HG03571 (cell line): ENCODE data around the gene MX2.

Source experiments
- ATAC-seq: cut with Tn5 transposase; IDR thresholded peaks from one replicate; pipeline ENCODE4 v1.9.1; 2021; ENCODE audit not compliant: unreplicated experiment

The MX2 gene

DNA sequence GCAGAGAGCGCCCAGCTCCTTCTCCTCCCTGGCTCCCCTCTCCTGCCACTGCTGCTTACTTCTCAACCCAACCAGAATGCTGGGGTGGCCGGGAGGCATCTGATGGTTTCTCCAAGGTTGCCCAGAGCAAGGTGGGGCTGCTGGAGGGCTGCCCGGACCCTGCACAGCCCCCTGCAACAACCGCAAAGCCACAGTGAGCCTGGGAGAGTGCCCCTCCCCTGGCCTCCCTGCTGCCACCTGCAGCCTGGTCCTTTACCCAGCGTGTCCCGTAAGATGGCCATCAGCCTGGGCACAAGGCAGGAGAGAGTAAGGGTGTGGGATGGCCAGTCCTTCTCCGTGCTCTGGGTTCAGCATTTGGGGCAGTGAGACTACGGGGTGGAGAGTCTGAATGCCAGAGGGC is 17.0 kb downstream of the MX2 start:
- ATAC-seq = no peak

DNA sequence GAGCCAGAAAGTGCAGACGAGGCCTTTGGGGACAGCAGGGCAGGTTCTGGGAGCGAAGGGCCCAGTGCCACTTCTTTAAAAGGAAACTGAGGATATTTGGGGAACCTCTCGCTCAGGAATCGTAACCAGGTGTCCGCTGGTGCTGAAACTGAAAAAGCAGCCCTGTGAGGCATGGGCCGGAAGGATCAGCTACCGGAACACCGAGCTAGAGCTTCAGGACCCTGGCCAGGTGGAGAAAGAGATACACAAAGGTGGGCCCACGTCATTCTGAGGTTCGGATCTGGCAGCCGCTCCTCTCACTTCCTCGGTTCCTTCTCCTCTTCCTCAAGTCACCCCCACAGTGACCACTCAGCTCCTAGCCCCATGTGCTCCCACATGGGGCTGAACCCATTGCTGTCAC is 18.1 kb downstream of the MX2 start:
- no peak for ATAC-seq

- no peak for ATAC-seq
Measured at GRCh38 chr21:41381731-41382130, 19.9 kb downstream of the MX2 start.

DNA sequence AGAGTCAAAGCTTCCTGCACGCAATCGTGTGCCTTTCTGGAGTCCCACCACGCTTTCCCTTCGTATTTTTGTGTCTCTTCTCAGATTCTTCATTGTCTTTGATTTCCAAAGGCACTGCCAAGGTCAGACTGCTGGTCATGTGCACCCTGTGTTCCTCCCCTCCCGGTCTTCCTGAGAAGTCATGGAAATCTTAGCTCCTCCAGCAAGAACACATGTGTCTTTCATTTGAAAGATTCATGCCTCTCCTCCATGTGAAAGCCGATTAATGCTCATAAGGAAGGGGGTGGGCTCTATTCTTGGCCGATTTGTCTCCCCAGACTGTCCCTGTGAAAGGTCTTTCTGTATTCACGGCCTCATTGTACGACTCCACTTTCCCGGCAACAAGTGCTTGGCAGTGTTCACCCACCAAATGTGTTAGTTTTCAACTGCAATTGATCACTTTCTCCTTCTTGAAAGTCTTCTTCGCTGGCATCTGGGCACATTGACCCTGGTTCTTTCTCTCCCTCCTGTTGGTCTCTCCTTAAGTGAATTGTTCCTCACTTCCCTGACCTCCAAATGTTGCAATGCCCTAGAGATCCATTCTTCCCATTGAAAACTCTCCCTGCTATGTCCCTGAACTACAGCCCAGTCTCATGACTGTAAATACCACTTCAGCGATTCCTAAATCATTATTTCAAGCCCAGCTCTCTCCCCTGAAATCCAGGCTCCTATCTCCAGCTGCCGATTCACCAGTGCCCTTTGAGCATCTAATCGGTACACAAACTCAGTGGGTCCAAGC is 25.4 kb downstream of the MX2 start:
- no peak for ATAC-seq

GRCh38 chr21:41387824-41388223 is 26.0 kb downstream of the MX2 start:
- no peak for ATAC-seq

- no peak for ATAC-seq
Measured at GRCh38 chr21:41388259-41388658, 26.4 kb downstream of the MX2 start.

DNA sequence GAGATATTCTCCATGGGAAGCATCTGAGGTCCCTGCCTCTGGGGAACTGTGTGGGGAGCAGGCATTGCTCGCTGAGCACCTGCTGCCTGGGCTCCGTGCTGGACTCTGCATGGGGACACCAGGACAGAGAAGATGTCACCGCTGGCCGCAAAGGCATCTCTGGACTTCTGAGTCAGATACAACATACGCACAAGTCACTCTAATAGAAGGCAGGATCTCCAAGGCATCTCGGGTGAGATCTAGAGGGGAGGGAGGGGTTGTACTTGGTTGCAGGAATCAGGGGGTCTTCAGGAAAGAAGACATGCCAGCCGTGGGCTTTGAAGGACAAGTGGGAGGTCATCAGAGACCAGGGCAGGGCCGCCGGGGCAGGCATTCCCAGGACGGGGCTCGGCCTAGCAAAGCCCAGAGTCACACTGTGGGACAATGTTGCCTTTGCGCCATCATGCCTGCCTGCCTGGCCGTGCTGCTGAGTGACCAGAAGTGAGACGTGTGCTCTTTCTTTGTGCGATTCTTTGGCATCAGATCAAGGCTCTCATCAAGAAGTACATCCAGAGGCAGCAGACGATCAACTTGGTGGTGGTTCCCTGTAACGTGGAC is 28.3 kb downstream of the MX2 start:
- ATAC-seq = no peak

DNA sequence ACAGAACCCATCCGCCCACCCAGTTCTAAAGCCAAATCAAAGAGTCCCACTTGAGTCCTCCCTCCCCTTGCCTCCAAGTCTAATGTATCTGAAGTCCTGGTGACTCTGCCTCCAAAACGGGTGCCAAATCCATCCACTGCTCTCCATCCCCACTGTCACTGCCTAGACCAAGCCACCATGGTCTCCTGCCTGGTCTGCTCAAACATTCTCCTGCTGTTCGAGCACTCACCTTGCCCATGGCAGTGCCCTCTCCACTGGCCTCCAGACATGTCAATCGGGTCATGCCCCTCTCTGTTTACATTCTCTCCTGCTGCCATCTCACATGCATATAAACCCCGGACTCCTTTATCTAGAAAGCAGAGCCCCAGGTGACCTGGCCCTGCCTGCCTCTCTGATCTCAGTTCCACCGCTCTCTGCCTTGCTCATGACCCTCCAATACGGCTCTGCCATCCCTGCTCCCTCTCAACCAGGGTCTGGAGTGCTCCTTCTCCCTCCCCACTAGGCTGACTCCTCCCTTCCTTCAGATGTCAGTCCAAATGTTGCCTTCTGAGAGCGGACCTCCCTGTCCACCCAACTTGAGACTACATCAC is 32.1 kb downstream of the MX2 start:
- no peak for ATAC-seq

DNA sequence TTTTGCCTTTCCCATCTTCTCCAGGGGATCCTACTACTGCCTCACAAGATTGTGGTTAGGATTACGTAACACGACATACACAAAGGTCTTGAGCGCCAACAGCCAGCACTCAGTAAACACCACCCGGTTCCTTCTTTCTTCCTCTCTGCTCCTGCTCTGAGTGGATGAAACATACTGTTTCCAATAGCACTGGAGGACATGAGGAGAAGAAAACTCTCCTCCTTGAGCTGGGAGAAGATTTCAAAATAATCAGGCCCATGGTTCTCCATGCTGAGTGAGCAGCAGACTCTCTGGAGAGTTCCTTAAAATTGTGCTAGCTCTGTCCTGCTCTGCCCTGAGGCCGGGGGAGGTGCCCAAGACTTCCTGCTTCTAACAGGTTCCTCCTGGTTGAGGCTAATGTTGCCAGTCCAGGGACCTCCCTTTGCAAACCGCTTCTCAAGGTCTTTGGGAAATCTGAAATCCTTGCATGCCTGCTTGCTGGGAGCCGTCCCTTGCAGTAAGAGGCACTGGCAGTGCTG is 34.8 kb downstream of the MX2 start:
- no peak for ATAC-seq

- no peak for ATAC-seq
Measured at GRCh38 chr21:41397471-41397891, 35.7 kb downstream of the MX2 start.

DNA sequence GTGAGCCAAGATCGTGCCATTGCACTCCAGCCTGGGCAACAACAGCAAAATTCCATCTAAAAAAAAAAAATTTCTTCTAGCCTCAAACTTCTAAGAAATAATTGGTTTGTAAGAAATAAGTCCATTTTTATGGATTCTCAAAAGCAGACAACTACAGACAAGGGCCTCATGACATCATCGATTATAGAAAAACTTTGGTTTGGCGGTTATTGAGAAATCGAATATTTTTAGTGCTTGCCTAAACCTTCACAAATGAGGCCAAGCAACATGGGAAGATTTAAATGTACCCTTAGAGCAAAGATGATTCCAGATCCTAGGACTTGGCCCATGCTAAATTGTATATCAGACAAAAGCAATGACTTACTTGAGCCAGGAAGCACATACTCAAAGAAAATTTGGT is 36.4 kb downstream of the MX2 start:
- no peak for ATAC-seq

DNA sequence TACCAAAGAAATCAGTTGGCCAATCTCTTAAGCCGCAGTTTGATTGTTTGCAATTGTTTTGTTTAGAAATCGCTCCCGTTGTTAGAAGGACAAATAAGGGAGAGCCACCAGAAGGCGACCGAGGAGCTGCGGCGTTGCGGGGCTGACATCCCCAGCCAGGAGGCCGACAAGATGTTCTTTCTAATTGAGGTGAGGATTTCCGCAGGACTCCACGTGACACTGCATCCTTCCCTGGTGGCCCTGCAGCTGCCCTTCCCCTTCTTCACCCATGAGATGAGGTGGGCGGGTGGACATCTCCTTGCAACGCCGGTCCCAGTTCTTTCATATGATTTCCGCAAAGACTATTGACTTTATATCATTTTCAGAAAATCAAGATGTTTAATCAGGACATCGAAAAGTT is 37.0 kb downstream of the MX2 start:
- ATAC-seq = no peak

- no peak for ATAC-seq
Measured at GRCh38 chr21:41399246-41399800, 37.5 kb downstream of the MX2 start.

GRCh38 chr21:41402231-41402630 is 40.4 kb downstream of the MX2 start:
- no peak for ATAC-seq

- ATAC-seq = no peak
Measured at GRCh38 chr21:41402796-41403195, 41.0 kb downstream of the MX2 start.

- no peak for ATAC-seq
Measured at GRCh38 chr21:41403331-41403730, 41.5 kb downstream of the MX2 start.

DNA sequence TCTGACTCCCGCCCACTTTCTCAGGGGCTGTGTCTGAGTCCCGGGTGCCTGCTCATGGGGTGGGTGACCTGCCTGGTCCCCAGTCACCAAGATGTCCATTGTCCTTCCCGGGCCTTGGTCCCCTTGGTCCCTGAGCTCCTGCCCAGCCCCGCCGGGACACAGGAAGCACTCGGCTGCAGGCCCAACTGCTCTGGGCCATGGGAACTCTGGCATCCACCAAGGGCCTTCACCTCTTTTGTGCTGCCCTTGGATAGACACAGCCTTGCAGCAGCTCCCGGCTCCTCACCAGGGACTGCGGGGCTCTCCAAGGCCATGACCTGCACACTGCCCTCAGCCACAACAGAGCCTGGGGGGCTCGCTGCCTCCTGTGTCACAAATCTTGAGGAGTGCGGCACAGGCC is 42.1 kb downstream of the MX2 start:
- ATAC-seq = no peak

DNA sequence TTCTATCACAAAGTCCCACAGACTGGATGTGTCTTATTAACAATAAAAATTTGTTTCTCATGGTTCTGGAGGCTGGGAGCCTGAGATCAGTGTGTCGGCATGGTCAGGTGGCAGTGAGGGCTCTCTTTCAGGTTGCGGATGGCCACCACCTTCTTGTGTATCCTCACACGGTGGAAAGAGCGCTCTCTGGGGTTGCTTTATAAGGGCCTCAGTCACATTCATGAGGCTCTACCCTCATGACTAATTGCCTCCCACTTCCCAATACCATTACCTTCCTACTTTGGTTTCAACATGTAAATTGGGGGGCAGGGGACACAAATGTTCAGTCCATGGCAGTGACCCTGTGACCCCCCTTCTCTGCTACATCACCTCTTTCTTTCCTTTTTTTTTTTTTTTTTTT is 43.5 kb downstream of the MX2 start:
- no peak for ATAC-seq

GRCh38 chr21:41406340-41406739 is 44.5 kb downstream of the MX2 start:
- ATAC-seq = no peak

- ATAC-seq = no peak
Measured at GRCh38 chr21:41407541-41408460, 46.0 kb downstream of the MX2 start.

- ATAC-seq = no peak
Measured at GRCh38 chr21:41410361-41410760, 48.5 kb downstream of the MX2 start.
